CD14-positive monocyte (primary cell): ENCODE results near the gene RPL3. TPM values are rescaled to one million over a fixed set of nuclear protein-coding genes. Genes with fewer than 3 reads are reported as not detected.

Experiments
- DNase-seq, 3 donors: peaks; one replicate each; pipeline ENCODE4 v3.0.0-alpha.2; 2011 to 2022
- H2AFZ ChIP-seq: 2 replicates; pipeline ENCODE4 v1.6.0; 2012; ENCODE audit warnings: mild to moderate bottlenecking, low read depth, low read length, inconsistent platforms; ENCODE audit not compliant: insufficient read depth, poor library complexity, severe bottlenecking
- H3K27ac ChIP-seq, 2 donors: 1 replicate in 1 of 2; 2 replicates in 1 of 2; pipeline ENCODE4 v1.5.1; 2012 to 2013; ENCODE audit warnings: low read length in 2 of 2, control low read depth in 1 of 2, inconsistent platforms in 1 of 2, low read depth in 1 of 2, mild to moderate bottlenecking in 1 of 2
- H3K27me3 ChIP-seq, 2 donors: one replicate each; pipeline versions ENCODE4 v1.6.0 to v1.6.1; 2011 to 2013; ENCODE audit warnings: low read length in 2 of 2; ENCODE audit not compliant: control insufficient read depth in 2 of 2, insufficient read depth in 2 of 2
- H3K36me3 ChIP-seq, 2 donors: replicated peaks in 1 of 2; 1 replicate in 1 of 2; 2 replicates in 1 of 2; pipeline versions ENCODE4 v1.5.1 to v1.6.1; 2012 to 2013; ENCODE audit warnings: low read length in 2 of 2, control low read depth in 1 of 2, inconsistent platforms in 1 of 2, mild to moderate bottlenecking in 1 of 2; ENCODE audit not compliant: insufficient read depth in 2 of 2, control insufficient read depth in 1 of 2
- H3K4me1 ChIP-seq, 2 donors: 1 replicate in 1 of 2; 2 replicates in 1 of 2; pipeline versions ENCODE4 v1.5.1 to v1.6.1; 2012 to 2013; ENCODE audit warnings: low read length in 2 of 2, control low read depth in 1 of 2, inconsistent platforms in 1 of 2, mild to moderate bottlenecking in 1 of 2, moderate library complexity in 1 of 2; ENCODE audit not compliant: insufficient read depth in 2 of 2, control insufficient read depth in 1 of 2
- H3K4me2 ChIP-seq: replicated peaks from 2 replicates; pipeline ENCODE3; 2012; ENCODE audit warnings: low read length, moderate library complexity, mild to moderate bottlenecking; ENCODE audit not compliant: poor library complexity, severe bottlenecking; ENCODE audit errors: extremely low read depth
- H3K4me3 ChIP-seq, 3 experiments: fragments of 200-600 bp in 1 of 3; sonication (generic) in 1 of 3; replicated peaks in 1 of 3; 1 replicate in 2 of 3; 2 replicates in 1 of 3; pipeline ENCODE4 v1.5.1; 2011 to 2013; ENCODE audit warnings: low read length in 3 of 3, mild to moderate bottlenecking in 3 of 3, control low read depth in 2 of 3, low read depth in 2 of 3, inconsistent platforms in 1 of 3, moderate library complexity in 1 of 3
- H3K79me2 ChIP-seq: 2 replicates; pipeline ENCODE4 v1.6.0; 2012; ENCODE audit warnings: mild to moderate bottlenecking, control low read depth, inconsistent platforms, low read length, moderate library complexity; ENCODE audit not compliant: insufficient read depth
- H3K9ac ChIP-seq: 2 replicates; pipeline ENCODE4 v1.6.0; 2017; ENCODE audit warnings: low read length, mild to moderate bottlenecking; ENCODE audit not compliant: insufficient read depth, poor library complexity, severe bottlenecking
- H3K9me3 ChIP-seq, 2 donors: replicated peaks in 1 of 2; 1 replicate in 1 of 2; 2 replicates in 1 of 2; pipeline versions ENCODE4 v1.5.1 to v1.6.1; 2012 to 2013; ENCODE audit warnings: low read length in 2 of 2, control low read depth in 1 of 2; ENCODE audit not compliant: control insufficient read depth in 1 of 2, insufficient read depth in 1 of 2
- H4K20me1 ChIP-seq: 2 replicates; pipeline ENCODE4 v1.6.0; 2012; ENCODE audit warnings: mild to moderate bottlenecking, low read length, control low read depth, moderate library complexity; ENCODE audit not compliant: insufficient read depth
- H3K27ac Mint-ChIP-seq, 7 donors: one replicate each; pipeline ENCODE4 v1.8.0; 2020; ENCODE audit warnings: mild to moderate bottlenecking in 7 of 7, mixed read lengths in 7 of 7, moderate library complexity in 6 of 7, inconsistent platforms in 2 of 7
- H3K27me3 Mint-ChIP-seq, 3 donors: one replicate each; pipeline ENCODE4 v1.8.0; 2021 to 2022; ENCODE audit warnings: low read depth in 3 of 3, mild to moderate bottlenecking in 3 of 3, mixed read lengths in 3 of 3, moderate library complexity in 3 of 3, inconsistent platforms in 1 of 3
- H3K36me3 Mint-ChIP-seq, 2 donors: one replicate each; pipeline ENCODE4 v1.8.0; 2020; ENCODE audit warnings: mixed read lengths in 2 of 2, inconsistent platforms in 1 of 2, mild to moderate bottlenecking in 1 of 2
- H3K4me1 Mint-ChIP-seq: one replicate; pipeline ENCODE4 v1.8.0; 2020; ENCODE audit warnings: mild to moderate bottlenecking, mixed read lengths
- H3K4me3 Mint-ChIP-seq, 2 donors: one replicate each; pipeline ENCODE4 v1.8.0; 2020; ENCODE audit warnings: mild to moderate bottlenecking in 2 of 2, mixed read lengths in 2 of 2, moderate library complexity in 1 of 2
- H3K9me3 Mint-ChIP-seq, 7 donors: one replicate each; pipeline ENCODE4 v1.8.0; 2020 to 2022; ENCODE audit warnings: mixed read lengths in 7 of 7, mild to moderate bottlenecking in 6 of 7, moderate library complexity in 6 of 7, inconsistent platforms in 2 of 7
- CTCF ChIP-seq: fragments of 200-600 bp; IDR thresholded peaks from one replicate; pipeline ENCODE4 v1.8.0; 2022; ENCODE audit warnings: antibody characterized with exemption, mild to moderate bottlenecking
- WGBS: methylation state at CpG from one replicate; pipeline ENCODE4 v1.1.5; 2013; ENCODE audit warnings: missing lambda C conversion rate; ENCODE audit not compliant: insufficient coverage; 5-methylcytosine and 5-hydroxymethylcytosine counted together
- intact Hi-C, 2 donors: fragments of 100-400 bp; cut with micrococcal nuclease; formaldehyde crosslinking; loops; one replicate each; pipeline versions ENCODE4 v1.15.0 to v1.15.1; 2023
- polyA plus RNA-seq, 3 donors: library from polyadenylated mRNA; depleted of rRNA in 1 of 3; unstranded in 2 of 3; stranded (reverse) in 1 of 3; fragments of 300-500 nt in 2 of 3; fragments of >200 nt in 1 of 3; fragmentation: Illumina TruSeq in 2 of 3; gene quantifications; 1 replicate in 2 of 3; 2 replicates in 1 of 3; pipeline ENCODE4 v1.2.3, GENCODE V29; 2012 to 2021

RPL3 gene
- polyA plus RNA-seq, 3 donors, result 604 to 2,104 (median 698) TPM

- H3K27me3 ChIP-seq, result no peaks in the 10 kb centered on the region
- Mint-ChIP-seq H3K4me3 (no peak overlapping the region), H3K36me3 (peaks cover 13 to 18% of the 10 kb centered on the region in 2 donors), H3K27me3 (peaks cover 0 to 3% (median 0%) of the 10 kb centered on the region in 3 donors), H3K4me1 (peaks cover 49% of the 10 kb centered on the region), H3K27ac (no peak overlapping the region), H3K9me3 (no peaks in the 10 kb centered on the region)
- WGBS, result 43% methylated on average over 17 of the region's 19 CpGs
- H3K36me3 ChIP-seq, result peaks cover 0 to 1% of the 10 kb centered on the region in 2 donors
- no peak for TF ChIP-seq CTCF
- intact Hi-C loops, result no loop called here
- H3K4me3 ChIP-seq, result no peak overlapping the region
- H3K9me3 ChIP-seq, result no peaks in the 10 kb centered on the region
- peaks cover 14% of the 10 kb centered on the region for H3K79me2 ChIP-seq
- H3K27ac ChIP-seq, result no peak overlapping the region
- no peak overlapping the region for H3K4me2 ChIP-seq
- H4K20me1 ChIP-seq, result no peaks in the 10 kb centered on the region
- no peak overlapping the region for H3K9ac ChIP-seq
- H2AFZ ChIP-seq, result no peak overlapping the region
- DNase-seq, result no peak
- peaks cover 22 to 23% of the 10 kb centered on the region in 2 donors for H3K4me1 ChIP-seq
Observed at GRCh38 chr22:39363751-39364515, 44.5 kb upstream of the RPL3 start.

- H2AFZ ChIP-seq, result no peak overlapping the region
- no peak overlapping the region for H3K9ac ChIP-seq
- TF ChIP-seq CTCF, result no peak
- peaks cover 7% of the 10 kb centered on the region for H3K79me2 ChIP-seq
- H4K20me1 ChIP-seq, result no peaks in the 10 kb centered on the region
- H3K27ac ChIP-seq, result no peak overlapping the region
- Mint-ChIP-seq H3K27me3 (peaks cover 0 to 3% (median 0%) of the 10 kb centered on the region in 3 donors), H3K4me1 (peaks cover 39% of the 10 kb centered on the region), H3K4me3 (no peak overlapping the region), H3K27ac (peak overlapping the region in 1 of 7 donors; percentile 3), H3K9me3 (no peaks in the 10 kb centered on the region), H3K36me3 (peaks cover 16 to 24% of the 10 kb centered on the region in 2 donors)
- H3K4me3 ChIP-seq, result no peak overlapping the region
- H3K27me3 ChIP-seq, result no peaks in the 10 kb centered on the region
- DNase-seq, result no peak
- H3K4me2 ChIP-seq, result no peak overlapping the region
- H3K4me1 ChIP-seq, result peaks cover 12 to 13% of the 10 kb centered on the region in 2 donors
- peaks cover 0 to 7% of the 10 kb centered on the region in 2 donors for H3K36me3 ChIP-seq
- intact Hi-C loops, result no loop called here
- H3K9me3 ChIP-seq, result no peaks in the 10 kb centered on the region
- WGBS, result 87% methylated on average over 4 of the region's 4 CpGs
Observed at GRCh38 chr22:39362932-39363331, 43.5 kb upstream of the RPL3 start.
